ENCODE results near the gene NR1H3.

Gene NR1H3

GRCh38 chr11:47215366-47215910 lies 42.4 kb upstream of the NR1H3 start:
- peak overlapping the region; percentile 73 to 93 for H3K4me3 ChIP-seq (ENCODE audit: low read depth in 1 of 2, low read length in 1 of 2)
- H3K36me3 ChIP-seq: peaks cover 6% of the 10 kb centered on the region
- no peak for TF ChIP-seq CTCF (IDR thresholded peaks at IDR 0.05)
- peak overlapping the region; percentile 86 for H3K27ac ChIP-seq
- H3K4me1 ChIP-seq (ENCODE audit: control insufficient read depth in 1 of 2, insufficient read depth in 1 of 2, low read depth in 1 of 2, low read length in 1 of 2): peaks cover 20 to 23% of the 10 kb centered on the region in 2 experiments
- no peaks in the 10 kb centered on the region for H3K27me3 ChIP-seq
- no peaks in the 10 kb centered on the region for H3K9me3 ChIP-seq

- peaks cover 20 to 23% of the 10 kb centered on the region in 2 experiments for H3K4me1 ChIP-seq (ENCODE audit: control insufficient read depth in 1 of 2, insufficient read depth in 1 of 2, low read depth in 1 of 2, low read length in 1 of 2)
- no peak for TF ChIP-seq CTCF (IDR thresholded peaks at IDR 0.05)
- H3K4me3 ChIP-seq (ENCODE audit: low read depth in 1 of 2, low read length in 1 of 2): peak overlapping the region; percentile 73 to 93
- no peaks in the 10 kb centered on the region for H3K9me3 ChIP-seq
- H3K27me3 ChIP-seq: no peaks in the 10 kb centered on the region
- no peak overlapping the region for H3K27ac ChIP-seq
- H3K36me3 ChIP-seq: peaks cover 6% of the 10 kb centered on the region
These were observed 41.5 kb upstream of the NR1H3 start for GRCh38 chr11:47216121-47216798.

- H3K27ac ChIP-seq: no peak overlapping the region
- H3K36me3 ChIP-seq: peaks cover 18% of the 10 kb centered on the region
- no peaks in the 10 kb centered on the region for H3K9me3 ChIP-seq
- H3K27me3 ChIP-seq: no peaks in the 10 kb centered on the region
- peaks cover 10% of the 10 kb centered on the region in 2 experiments for H3K4me1 ChIP-seq (ENCODE audit: control insufficient read depth in 1 of 2, insufficient read depth in 1 of 2, low read depth in 1 of 2, low read length in 1 of 2)
- TF ChIP-seq CTCF (IDR thresholded peaks at IDR 0.05): no peak
- no peak overlapping the region for H3K4me3 ChIP-seq (ENCODE audit: low read depth in 1 of 2, low read length in 1 of 2)
These were observed 37.4 kb upstream of the NR1H3 start for GRCh38 chr11:47220401-47220821.

- no peaks in the 10 kb centered on the region for H3K4me1 ChIP-seq (ENCODE audit: control insufficient read depth in 1 of 2, insufficient read depth in 1 of 2, low read depth in 1 of 2, low read length in 1 of 2)
- no peaks in the 10 kb centered on the region for H3K27me3 ChIP-seq
- peaks cover 18% of the 10 kb centered on the region for H3K36me3 ChIP-seq
- no peaks in the 10 kb centered on the region for H3K9me3 ChIP-seq
- H3K27ac ChIP-seq: no peak overlapping the region
- TF ChIP-seq CTCF (IDR thresholded peaks at IDR 0.05): no peak
- no peak overlapping the region for H3K4me3 ChIP-seq (ENCODE audit: low read depth in 1 of 2, low read length in 1 of 2)
These were observed 35.1 kb upstream of the NR1H3 start for GRCh38 chr11:47222696-47223095.

GRCh38 chr11:47225552-47226400 lies 32.0 kb upstream of the NR1H3 start:
- Histone ChIP-seq H3K36me3 (peaks cover 17% of the 10 kb centered on the region), H3K27me3 (no peaks in the 10 kb centered on the region), H3K27ac (no peak overlapping the region), H3K4me3 (ENCODE audit: low read depth in 1 of 2, low read length in 1 of 2) (no peak overlapping the region), H3K9me3 (no peaks in the 10 kb centered on the region), H3K4me1 (ENCODE audit: control insufficient read depth in 1 of 2, insufficient read depth in 1 of 2, low read depth in 1 of 2, low read length in 1 of 2) (no peaks in the 10 kb centered on the region)
- TF ChIP-seq CTCF (IDR thresholded peaks at IDR 0.05): no peak

Data from neutrophil (primary cell).